ENCODE results near the gene F13A1.

DNA sequence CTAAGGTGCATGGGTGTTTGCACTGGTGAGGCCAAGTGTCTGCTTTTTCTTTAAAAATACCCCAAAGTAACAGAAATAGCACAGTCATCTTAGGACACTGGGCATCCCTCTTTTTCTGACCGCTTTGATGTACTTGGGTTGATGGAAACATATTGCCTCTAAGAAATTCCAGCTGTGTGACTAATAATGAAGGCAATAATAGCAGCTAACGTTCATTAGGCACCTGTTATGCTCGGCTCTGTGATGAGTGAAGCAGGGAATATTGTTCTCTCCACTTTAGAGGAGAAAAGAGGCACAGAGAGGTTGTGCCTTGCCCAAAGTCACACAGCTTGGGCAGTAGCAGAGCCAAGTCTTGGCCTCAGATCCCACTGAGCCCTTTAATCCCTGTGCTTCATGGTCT, 100.7 kb downstream of the F13A1 start:
- no peak for TF ChIP-seq POLR2A (IDR thresholded peaks at IDR 0.05; ENCODE audit: low read length)
- no peak for TF ChIP-seq RAD21 (conservative IDR thresholded peaks at IDR 0.05 in 1 of 2, IDR thresholded peaks at IDR 0.05 in 1 of 2)
- TF ChIP-seq KDM1A (IDR thresholded peaks at IDR 0.05; ENCODE audit: low read depth), result no peak
- TF ChIP-seq, protein P1, sequence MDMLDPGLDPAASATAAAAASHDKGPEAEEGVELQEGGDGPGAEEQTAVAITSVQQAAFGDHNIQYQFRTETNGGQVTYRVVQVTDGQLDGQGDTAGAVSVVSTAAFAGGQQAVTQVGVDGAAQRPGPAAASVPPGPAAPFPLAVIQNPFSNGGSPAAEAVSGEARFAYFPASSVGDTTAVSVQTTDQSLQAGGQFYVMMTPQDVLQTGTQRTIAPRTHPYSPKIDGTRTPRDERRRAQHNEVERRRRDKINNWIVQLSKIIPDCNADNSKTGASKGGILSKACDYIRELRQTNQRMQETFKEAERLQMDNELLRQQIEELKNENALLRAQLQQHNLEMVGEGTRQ (IDR thresholded peaks at IDR 0.05), result no peak
- TF ChIP-seq CTCF (IDR thresholded peaks at IDR 0.05), result no peak
- TF ChIP-seq CEBPB (IDR thresholded peaks at IDR 0.05), result no peak
- no peak for TF ChIP-seq POLR2AphosphoS2 (conservative IDR thresholded peaks at IDR 0.05; ENCODE audit: low read length)
- no peak for TF ChIP-seq KDM5A (IDR thresholded peaks at IDR 0.05)
- TF ChIP-seq REST (IDR thresholded peaks at IDR 0.05), result no peak
- no peak for TF ChIP-seq ZFP36 (IDR thresholded peaks at IDR 0.05; ENCODE audit: borderline replicate concordance, partially characterized antibody)
